OCI-M2 (cell line): ENCODE data around the gene ZNF593.

Experiments
- DNase-seq: peaks from one replicate; lab custom pipeline; 2025; ENCODE audit not compliant: unreplicated experiment; lab: John Stamatoyannopoulos, UW

Gene ZNF593

DNA sequence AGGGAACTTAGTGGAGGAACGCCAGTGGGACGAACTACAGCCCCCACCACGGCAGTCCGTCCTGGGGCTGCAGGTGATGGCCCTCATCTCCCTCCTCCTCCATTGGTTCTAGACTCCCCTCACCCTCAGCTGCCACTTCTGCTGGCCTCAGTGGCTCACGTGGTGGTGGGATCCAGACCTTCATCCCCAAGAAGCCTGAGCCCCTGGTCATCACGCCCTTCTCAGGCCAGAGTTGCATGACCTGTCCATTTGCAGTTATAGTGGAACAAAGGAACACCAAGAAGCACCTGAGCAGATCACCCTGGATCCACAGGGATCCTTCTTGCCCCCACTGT is 23.8 kb upstream of the ZNF593 start:
- DNase-seq = no peak

GRCh38 chr1:26148887-26149286 is 20.8 kb upstream of the ZNF593 start:
- no peak for DNase-seq

GRCh38 chr1:26153966-26154532 is 15.7 kb upstream of the ZNF593 start:
- DNase-seq = no peak

- no peak for DNase-seq
Measured at GRCh38 chr1:26154750-26155149, 15.0 kb upstream of the ZNF593 start.

GRCh38 chr1:26155370-26156284 is 14.1 kb upstream of the ZNF593 start:
- no peak for DNase-seq

DNA sequence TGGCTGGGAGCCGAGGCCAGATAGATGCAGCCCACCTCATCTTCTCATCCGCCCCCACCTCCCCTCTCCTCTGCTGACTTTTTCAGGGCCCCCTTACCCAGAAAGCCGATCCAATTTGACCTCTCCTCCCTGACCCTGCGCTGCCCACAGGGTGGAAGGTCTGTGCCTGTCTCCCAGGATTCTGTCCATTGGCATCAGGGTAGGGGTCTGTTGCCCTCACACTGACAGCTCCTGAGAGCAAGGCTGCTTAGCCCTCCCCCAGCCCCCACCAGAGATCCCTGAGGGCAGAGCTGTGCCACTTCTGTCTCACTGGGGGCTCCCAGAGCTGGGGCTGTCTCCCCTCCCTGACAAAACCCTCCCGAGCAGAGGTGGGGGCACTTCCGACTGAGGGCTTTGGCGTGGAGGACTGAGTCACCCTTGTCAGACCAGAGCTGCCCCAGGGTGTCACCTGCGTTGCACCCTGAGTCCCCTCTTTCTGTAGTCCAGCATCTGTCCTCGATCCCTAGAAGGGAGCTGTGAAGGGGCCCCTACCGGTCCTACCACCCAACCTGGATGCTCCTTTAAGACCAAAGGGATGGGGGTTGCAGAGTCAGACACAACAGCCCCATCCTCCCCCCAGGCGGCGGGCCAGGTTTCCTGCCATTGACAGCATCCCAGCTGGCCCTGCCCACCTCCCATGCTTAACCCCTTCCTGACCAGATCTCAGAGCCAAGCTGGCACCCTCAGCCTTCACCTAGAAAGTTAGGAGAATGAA is 13.2 kb upstream of the ZNF593 start:
- no peak for DNase-seq

DNA sequence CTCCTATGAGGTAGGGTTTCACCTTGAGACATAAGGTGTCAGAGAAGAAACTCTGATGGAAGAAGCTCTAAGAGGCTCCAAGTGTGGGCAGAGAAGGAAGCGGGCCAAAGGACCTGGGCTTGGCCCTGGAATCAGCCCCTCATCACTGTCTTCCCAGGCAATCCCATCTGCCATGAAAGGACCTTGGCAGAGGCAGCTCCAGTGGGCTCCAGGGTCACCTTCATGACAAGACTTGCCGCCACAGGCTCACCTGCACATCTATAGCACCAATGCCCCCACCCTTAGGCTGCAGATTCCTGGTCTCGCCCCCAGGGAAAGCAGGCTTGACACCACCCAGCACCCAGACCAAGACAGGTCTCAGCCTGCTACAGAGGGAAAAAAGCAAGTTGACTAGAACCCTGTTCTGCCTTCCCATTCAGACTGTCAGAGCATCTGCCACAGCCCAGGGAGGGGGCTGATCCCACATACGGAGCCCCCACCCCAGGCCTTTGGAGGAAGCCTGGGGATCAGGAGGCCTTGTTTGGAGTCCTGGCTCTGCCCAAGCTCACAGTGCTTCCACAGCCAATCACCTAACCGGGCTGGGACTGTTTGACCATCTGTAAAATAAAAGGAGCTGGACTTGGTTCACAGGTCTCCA is 11.3 kb upstream of the ZNF593 start:
- no peak for DNase-seq

DNA sequence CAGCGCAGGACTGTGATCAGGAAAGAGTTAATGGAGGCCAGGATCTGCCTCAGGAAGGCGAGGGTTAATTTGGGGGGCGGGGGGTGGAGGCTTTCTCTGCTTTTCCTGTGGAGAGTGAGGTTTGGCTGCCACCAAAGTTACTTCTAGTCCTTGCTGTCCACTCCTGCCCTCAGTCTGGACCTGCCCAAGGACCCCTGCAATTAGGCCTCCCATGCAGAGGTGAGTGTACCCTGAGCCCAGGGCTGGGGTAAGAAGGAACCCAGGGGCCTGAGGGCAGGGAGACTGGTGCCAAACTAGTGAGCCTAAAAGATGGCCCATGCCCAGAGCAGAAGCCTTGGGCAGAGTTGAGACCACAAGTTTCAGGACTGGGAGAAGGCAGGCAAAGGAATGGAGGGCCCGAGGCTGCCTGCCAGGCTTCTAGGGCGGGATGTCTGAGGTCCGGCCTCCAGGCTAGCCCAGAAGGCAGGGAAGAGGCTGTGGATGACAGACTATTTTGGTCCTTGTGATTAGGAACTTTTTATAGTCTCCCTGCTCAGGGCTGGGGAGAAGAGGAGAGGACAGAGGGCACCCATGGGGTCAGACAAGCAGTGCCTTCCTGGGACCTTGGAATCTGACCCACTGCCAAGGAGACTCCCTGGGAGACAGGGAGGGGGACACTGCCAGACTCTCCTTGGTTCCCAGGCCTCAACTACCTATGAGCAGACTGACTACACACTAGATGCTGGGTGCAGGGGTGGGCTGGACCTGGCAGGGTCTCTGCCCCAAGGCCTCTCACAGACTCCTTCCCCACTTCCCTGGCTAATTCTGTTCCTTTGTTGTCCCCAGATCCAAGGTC is 10.6 kb upstream of the ZNF593 start, which contains the start of gene FAM110D:
Gene FAM110D (plus strand): TSS at position 172 of the 835 bp plus-strand sequence. CDS start 2,213 bp downstream, outside the sequence.
- no peak for DNase-seq

DNA sequence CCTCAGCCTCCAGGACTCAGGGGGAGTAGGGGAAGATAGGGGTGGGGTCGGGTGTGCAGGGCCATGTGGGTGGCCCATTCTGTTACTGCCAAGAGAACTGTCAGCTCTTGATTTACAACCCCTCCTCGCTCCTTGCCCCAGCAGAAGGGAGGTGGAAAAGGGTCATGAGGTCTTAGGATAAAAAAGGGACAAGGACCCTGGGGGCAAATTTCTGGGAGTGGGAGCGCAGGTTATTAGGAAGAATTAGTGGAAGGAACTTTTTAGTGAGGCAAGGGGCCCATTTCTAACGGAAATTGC is 10.0 kb upstream of the ZNF593 start:
- DNase-seq = no peak

GRCh38 chr1:26160527-26161414 is 8.9 kb upstream of the ZNF593 start:
- DNase-seq = no peak

GRCh38 chr1:26161415-26162219 is 8.1 kb upstream of the ZNF593 start:
- no peak for DNase-seq

DNA sequence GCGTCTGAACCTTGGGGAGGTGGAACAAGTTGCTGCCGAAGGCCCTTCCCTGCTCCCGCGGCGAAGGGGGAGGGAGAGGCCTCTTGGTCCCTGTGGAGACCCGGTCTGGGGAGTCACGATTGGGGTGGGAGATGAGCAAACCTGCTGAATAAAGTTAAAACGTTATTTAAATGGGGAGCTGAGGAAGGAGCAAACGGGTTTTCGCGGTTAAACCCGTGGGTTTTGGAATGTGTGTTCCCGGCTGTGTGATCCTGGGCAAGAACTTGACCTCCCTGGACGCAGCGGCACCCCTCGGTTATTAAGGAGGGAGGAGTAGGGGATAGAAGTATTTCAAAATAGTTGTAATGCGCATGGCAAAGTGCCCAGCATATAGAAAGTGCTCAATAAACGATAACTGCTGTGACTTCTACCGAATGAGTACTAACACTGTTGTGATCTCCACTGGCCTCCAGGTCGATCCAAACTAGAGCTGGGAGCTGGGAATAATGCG is 7.4 kb upstream of the ZNF593 start:
- no peak for DNase-seq

DNA sequence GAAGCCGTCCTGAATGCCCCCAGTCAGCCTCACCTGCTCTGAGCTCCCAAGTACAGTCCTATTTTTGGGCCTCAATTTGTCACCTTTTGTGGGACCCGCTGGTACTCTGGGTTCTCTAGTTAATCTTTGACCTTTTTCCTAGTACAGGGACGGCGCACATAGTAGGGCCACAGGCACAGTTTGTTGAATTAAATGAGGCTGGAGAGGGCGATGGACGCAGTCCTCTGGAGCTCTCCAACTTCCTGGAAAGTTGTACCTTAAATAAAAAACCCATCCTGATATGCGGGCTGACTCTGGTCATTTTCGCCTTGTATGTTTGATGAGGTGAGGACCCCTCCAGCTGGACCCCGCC is 6.0 kb upstream of the ZNF593 start:
- no peak for DNase-seq

DNA sequence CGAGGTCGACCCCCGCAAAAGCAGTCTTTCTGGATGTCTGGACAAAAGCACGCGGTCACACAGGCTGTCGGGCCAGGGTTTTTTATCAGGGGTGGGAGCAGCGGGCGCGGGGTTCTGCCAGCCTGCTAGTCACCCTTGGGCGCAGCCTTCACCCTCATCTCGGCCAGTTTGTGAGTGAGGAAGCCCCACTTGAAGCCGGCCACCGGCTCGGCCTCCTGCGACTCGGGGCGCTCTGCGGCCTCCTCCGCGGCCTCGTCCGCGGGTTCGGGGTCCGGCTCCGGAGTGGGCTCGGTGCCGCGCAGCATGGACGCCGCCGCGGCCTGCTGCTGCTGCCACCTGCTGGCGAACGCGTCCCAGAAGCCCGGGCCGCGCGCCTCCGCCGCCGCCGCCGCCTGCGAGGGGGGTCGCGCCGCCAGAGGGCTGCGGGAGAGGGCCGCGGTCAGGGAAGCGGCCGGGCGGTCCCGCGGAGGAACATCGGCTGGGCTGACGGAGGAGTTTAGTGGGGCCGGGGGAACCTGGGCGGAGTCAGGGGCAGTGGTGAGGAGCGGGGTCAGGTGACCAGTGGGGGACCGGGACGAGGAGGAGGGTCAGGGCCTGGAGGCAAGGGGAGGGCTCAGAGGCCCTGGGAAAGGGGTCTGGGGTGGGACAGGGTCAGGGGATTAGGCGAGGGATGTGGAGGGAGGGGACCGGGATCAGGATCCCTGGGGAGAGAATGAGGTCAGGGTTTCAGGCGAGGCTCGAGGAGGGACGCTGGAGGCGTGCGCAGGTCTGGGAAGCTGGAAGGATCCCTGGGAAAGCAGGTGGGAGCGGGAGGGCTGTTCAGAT is 5.5 kb upstream of the ZNF593 start:
- DNase-seq = no peak

- no peak for DNase-seq
Measured at GRCh38 chr1:26164861-26165842, 4.6 kb upstream of the ZNF593 start.

GRCh38 chr1:26166719-26167281 is 2.9 kb upstream of the ZNF593 start:
- DNase-seq = no peak
